Bronchial epithelial cell (primary cell): Measurements from ENCODE around the gene TBX2. TPM values are rescaled to one million over a fixed set of nuclear protein-coding genes. Genes with fewer than 3 reads are reported as not detected.

Source experiments
- DNase-seq: peaks from one replicate; pipeline ENCODE4 v3.0.0-alpha.2; 2010; ENCODE audit warnings: low read depth
- FAIRE-seq: peaks from 2 replicates; lab custom pipeline; 2011; peaks lifted over from hg19 to GRCh38; lab: Jason Lieb, UNC
- H3K27me3 ChIP-seq: 2 replicates; pipeline ENCODE4 v1.5.1; 2011; ENCODE audit warnings: low read length; ENCODE audit not compliant: control insufficient read depth, insufficient read depth
- H3K36me3 ChIP-seq: 2 replicates; pipeline ENCODE4 v1.5.1; 2011; ENCODE audit warnings: low read length; ENCODE audit not compliant: control insufficient read depth, insufficient read depth
- H3K4me3 ChIP-seq: 2 replicates; pipeline ENCODE4 v1.5.1; 2011; ENCODE audit warnings: mild to moderate bottlenecking, low read depth, low read length, control low read depth
- total RNA-seq: library from RNA; depleted of rRNA; stranded (reverse); fragments of >200 nt; gene quantifications from 2 replicates; pipeline ENCODE4 v1.2.1, GENCODE V29; 2014
- TF ChIP-seq, protein P1 (sequence below): IDR thresholded peaks from 2 replicates; pipeline ENCODE4 v1.5.1; 2011; ENCODE audit warnings: mild to moderate bottlenecking, moderate library complexity, low read length, control low read depth, inconsistent platforms; ENCODE audit not compliant: insufficient read depth, severe bottlenecking

Gene TBX2
- 0.26 TPM in 1 of 2 replicates, not detected in the other for total RNA-seq

DNA sequence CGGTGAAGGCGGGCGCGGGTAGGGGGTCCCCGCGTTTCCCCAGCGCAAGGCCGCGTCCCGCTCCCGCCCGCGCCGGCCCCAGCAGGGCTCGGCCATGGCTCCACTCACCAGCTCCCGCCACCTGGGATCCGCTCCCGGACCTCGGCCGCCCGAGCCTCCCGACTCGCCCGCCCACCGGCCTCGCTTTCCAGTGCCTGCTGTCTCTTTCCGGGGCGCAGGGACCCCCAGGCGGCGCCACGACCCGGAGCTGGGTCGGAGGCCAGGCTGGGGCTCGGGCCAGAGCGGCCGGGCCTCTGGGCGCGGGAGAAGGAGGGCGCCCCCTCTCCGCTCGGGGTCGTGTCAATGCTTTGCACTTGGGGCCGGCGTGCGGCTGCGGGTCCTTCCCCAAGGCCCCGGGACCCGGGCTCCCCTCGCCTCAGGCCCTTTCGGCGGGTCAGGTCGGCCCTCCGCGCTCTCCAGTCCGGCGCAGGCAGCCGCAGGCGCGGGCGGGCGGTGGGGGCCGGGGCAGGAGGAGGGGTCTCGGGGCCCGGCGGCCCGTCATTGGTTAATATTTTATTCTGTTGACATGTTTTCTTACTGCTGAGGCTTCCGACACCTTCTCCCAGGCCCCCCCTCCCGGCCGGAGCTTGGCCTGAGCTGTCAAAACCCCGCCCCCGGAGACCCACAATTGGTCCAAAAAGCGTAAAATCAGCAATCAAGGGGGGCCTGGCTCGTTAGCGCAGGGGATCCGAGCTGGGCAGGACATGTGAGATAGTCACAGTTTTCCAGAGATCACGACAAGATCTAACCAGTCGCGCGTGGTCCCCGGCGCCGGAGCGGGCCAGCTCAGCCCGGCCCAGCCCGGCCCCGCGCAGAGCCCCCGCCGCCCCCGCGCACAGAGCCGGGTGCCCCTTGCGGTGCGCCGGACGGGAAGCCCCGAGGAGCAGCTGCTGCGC is at the start of gene TBX2:
TSS of gene TBX2 (plus strand) at position 713 of the 935 bp plus-strand sequence. CDS start 334 bp downstream, outside the sequence.
- Histone ChIP-seq H3K36me3 (no peaks in the 10 kb centered on the region), H3K27me3 (peaks cover 65% of the 10 kb centered on the region), H3K4me3 (no peak within 1 kb of the TSS)
- FAIRE-seq (no peak), DNase-seq (no peak)
- TF ChIP-seq, protein P1, sequence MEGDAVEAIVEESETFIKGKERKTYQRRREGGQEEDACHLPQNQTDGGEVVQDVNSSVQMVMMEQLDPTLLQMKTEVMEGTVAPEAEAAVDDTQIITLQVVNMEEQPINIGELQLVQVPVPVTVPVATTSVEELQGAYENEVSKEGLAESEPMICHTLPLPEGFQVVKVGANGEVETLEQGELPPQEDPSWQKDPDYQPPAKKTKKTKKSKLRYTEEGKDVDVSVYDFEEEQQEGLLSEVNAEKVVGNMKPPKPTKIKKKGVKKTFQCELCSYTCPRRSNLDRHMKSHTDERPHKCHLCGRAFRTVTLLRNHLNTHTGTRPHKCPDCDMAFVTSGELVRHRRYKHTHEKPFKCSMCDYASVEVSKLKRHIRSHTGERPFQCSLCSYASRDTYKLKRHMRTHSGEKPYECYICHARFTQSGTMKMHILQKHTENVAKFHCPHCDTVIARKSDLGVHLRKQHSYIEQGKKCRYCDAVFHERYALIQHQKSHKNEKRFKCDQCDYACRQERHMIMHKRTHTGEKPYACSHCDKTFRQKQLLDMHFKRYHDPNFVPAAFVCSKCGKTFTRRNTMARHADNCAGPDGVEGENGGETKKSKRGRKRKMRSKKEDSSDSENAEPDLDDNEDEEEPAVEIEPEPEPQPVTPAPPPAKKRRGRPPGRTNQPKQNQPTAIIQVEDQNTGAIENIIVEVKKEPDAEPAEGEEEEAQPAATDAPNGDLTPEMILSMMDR, result no peak

DNA sequence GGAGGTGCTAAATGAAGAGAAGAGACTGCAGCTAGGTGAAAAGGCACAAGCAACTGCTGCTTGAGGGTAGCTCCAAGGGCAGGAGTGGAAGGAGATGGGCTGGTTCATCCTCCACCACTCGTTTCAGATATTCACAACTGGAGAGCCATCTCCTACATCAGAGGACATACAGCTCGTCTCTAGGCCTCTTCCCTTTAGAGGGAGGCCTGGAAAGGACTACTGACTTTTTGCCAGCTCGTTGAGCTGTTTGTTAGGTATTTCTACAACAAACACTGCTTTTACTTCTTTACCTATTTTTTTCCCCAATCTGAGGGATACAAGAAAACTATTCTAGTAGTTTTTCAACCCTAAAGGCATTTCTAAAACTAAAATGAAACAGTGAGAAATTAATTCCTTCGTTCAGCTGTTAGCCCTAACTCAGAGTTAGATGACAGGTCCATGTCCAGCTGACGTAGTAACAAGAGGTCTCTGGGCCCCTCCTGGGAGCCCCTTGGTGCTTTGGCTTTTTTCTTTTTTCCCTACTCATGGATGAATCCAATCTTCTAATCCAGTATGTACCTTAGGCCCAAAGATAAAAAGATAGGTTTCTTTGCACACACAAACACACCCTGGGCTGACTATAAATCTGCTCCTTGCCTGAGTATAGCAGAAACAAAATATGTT is 47.8 kb upstream of the TBX2 start:
- Histone ChIP-seq H3K36me3 (no peaks in the 10 kb centered on the region), H3K4me3 (no peak overlapping the region), H3K27me3 (no peaks in the 10 kb centered on the region)
- TF ChIP-seq, protein P1, result no peak
- DNase-seq (no peak), FAIRE-seq (no peak)

DNA sequence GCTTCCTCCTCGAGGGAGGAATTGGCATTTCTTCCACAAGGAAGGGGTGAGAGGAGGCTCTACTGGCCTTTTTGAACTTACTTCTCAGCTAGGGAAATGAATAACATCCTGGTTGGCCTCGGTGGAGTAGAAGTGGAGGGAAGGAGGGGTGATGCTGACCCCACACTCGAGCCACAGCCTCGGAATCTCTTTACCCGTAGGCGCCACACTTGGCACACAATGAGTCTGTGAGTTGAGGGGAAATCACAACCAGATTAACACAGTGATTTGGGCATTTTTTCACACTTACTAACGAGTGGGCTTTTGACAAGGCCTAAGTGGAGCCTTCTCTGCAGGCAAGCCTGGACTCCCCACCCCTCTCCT is 47.3 kb upstream of the TBX2 start:
- H3K27me3 ChIP-seq, result no peaks in the 10 kb centered on the region
- DNase-seq, result no peak
- FAIRE-seq, result no peak
- TF ChIP-seq, protein P1, result no peak
- no peaks in the 10 kb centered on the region for H3K36me3 ChIP-seq
- no peak overlapping the region for H3K4me3 ChIP-seq

DNA sequence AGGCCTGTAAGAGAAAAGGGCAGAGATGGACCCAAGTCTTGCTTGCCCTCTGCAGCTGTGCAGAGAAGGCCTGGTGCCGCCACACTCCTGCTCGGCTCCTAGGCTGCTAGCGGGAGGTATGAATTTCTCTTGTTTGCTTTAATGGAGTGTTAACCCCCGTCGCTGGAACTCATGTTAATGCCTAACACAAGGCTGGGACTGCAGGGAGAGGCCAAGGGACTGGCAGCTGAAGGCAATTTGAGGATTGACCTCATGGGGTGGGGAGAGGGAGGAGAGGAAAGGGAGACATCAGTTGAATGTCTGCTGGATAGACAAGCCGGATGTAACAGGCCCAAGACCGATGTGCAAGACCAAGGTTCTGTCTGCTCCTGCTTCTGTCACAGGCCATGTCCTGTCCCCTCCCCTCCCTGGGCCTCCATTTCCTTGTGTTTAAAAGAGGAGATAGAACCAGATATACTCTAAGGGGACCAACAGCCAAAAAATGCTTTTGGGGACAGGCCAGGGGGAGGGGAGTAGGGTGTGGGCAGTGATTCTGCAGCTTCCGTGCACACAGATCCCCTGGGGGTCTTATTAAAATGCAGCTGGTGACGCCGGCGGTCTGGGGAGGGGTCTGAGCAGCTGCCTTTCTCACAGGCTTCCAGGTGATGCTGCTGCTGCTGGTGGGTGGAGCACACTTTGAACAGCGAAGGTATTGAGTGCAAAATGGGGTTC is 46.7 kb upstream of the TBX2 start:
- no peak for FAIRE-seq
- no peak overlapping the region for H3K4me3 ChIP-seq
- H3K36me3 ChIP-seq, result no peaks in the 10 kb centered on the region
- TF ChIP-seq, protein P1, result no peak
- no peak for DNase-seq
- no peaks in the 10 kb centered on the region for H3K27me3 ChIP-seq

DNA sequence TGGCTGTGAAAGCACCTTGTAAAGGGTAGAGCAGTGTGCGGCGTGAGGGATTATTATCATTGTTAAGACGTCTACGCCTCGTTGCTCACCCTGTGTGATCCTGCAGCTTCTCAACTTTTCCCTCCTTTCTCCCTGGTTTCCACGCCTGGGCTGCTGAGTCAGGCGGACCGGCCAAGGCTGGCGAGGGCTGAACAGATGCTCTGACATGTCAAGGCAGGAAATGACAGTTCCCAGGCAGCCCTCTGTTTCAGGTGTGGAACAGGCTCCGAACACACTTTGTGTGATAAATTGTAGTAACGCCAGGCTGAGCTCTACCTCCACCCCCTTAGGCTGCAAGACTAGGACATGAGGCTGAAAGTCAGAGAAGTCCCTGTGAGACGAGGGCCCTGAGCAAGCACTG is 46.0 kb upstream of the TBX2 start:
- no peaks in the 10 kb centered on the region for H3K27me3 ChIP-seq
- no peak overlapping the region for H3K4me3 ChIP-seq
- DNase-seq (peak; percentile 59), FAIRE-seq (no peak)
- no peaks in the 10 kb centered on the region for H3K36me3 ChIP-seq
- TF ChIP-seq, protein P1, result no peak
